Hepatocyte (in vitro differentiated cells): ENCODE results near the gene RASAL3. TPM values are rescaled to one million over a fixed set of nuclear protein-coding genes. Genes with fewer than 3 reads are reported as not detected.

Experiments used
- DNase-seq: peaks from one replicate; pipeline ENCODE4 v3.0.0-alpha.2; 2016; ENCODE audit warnings: low spot score
- H2AFZ ChIP-seq: fragments of 200-600 bp; sonication (generic); 2 replicates; pipeline ENCODE4 v1.6.0; 2016; ENCODE audit warnings: antibody characterized with exemption, mild to moderate bottlenecking
- H3K27ac ChIP-seq: fragments of 200-600 bp; sonication (generic); 2 replicates; pipeline ENCODE4 v1.5.1; 2016; ENCODE audit warnings: mild to moderate bottlenecking
- H3K27me3 ChIP-seq: fragments of 200-600 bp; sonication (generic); 2 replicates; pipeline ENCODE4 v1.6.1; 2016
- H3K36me3 ChIP-seq: fragments of 200-600 bp; sonication (generic); replicated peaks from 2 replicates; pipeline ENCODE4 v1.5.1; 2016; ENCODE audit warnings: low read depth; ENCODE audit not compliant: insufficient read depth
- H3K4me1 ChIP-seq: fragments of 200-600 bp; sonication (generic); 2 replicates; pipeline ENCODE4 v1.5.1; 2016; ENCODE audit warnings: mild to moderate bottlenecking, moderate library complexity; ENCODE audit not compliant: insufficient read depth
- H3K4me2 ChIP-seq: fragments of 200-600 bp; sonication (generic); 2 replicates; pipeline ENCODE4 v1.6.0; 2016
- H3K4me3 ChIP-seq: fragments of 200-600 bp; sonication (generic); 2 replicates; pipeline ENCODE4 v1.5.1; 2016; ENCODE audit warnings: mild to moderate bottlenecking
- H3K79me2 ChIP-seq: fragments of 200-600 bp; sonication (generic); 2 replicates; pipeline ENCODE4 v1.6.0; 2017; ENCODE audit warnings: mild to moderate bottlenecking
- H3K9me2 ChIP-seq: fragments of 200-600 bp; sonication (generic); replicated peaks from 2 replicates; pipeline ENCODE4 v1.6.0; 2017; ENCODE audit warnings: mild to moderate bottlenecking; ENCODE audit not compliant: insufficient read depth
- H3K9me3 ChIP-seq: fragments of 200-600 bp; sonication (generic); 2 replicates; pipeline ENCODE4 v1.5.1; 2016; ENCODE audit warnings: low read depth, mild to moderate bottlenecking
- H4K20me1 ChIP-seq: fragments of 200-600 bp; sonication (generic); 2 replicates; pipeline ENCODE4 v1.6.0; 2016; ENCODE audit warnings: mild to moderate bottlenecking; ENCODE audit not compliant: insufficient read depth, poor library complexity, severe bottlenecking
- EZH2 ChIP-seq: fragments of 200-600 bp; sonication (generic); IDR thresholded peaks from 2 replicates; pipeline ENCODE4 v1.6.1; 2016; ENCODE audit warnings: antibody characterized with exemption, mild to moderate bottlenecking, borderline replicate concordance
- EZH2phosphoT487 ChIP-seq: fragments of 200-600 bp; sonication (generic); IDR thresholded peaks from one replicate; pipeline ENCODE4 v1.6.1; 2018; ENCODE audit warnings: antibody characterized with exemption, mild to moderate bottlenecking, low read depth, moderate library complexity; ENCODE audit not compliant: unreplicated experiment, severe bottlenecking
- WGBS: methylation state at CpG from one replicate; pipeline ENCODE4 v1.1.6; 2016; ENCODE audit warnings: low lambda C conversion rate; ENCODE audit errors: missing lambda C conversion rate; 5-methylcytosine and 5-hydroxymethylcytosine counted together
- polyA plus RNA-seq: library from polyadenylated mRNA; unstranded; fragments of >200 nt; fragmentation: Nextera tagmentation; extraction: Ambion mirVana; gene quantifications from 2 replicates; pipeline ENCODE4 v1.2.1, GENCODE V29; 2016
- total RNA-seq: library from RNA; depleted of rRNA; stranded (reverse); fragments of >200 nt; gene quantifications from 2 replicates; pipeline ENCODE4 v1.2.3, GENCODE V29; 2014
- TF ChIP-seq, protein P1 (sequence below): fragments of 200-600 bp; sonication (generic); IDR thresholded peaks from 2 replicates; pipeline ENCODE4 v1.5.1; 2016; ENCODE audit warnings: antibody characterized with exemption, mild to moderate bottlenecking; ENCODE audit not compliant: poor library complexity

The RASAL3 gene
- total and polyA plus RNA-seq, 2 experiments from 2014 or later, result 0.07 to 0.23 TPM

- no peak overlapping the region for H3K4me2 ChIP-seq
- H3K9me2 ChIP-seq, result no peaks in the 10 kb centered on the region
- TF ChIP-seq EZH2phosphoT487 (no peak), EZH2 (no peak)
- TF ChIP-seq, protein P1, sequence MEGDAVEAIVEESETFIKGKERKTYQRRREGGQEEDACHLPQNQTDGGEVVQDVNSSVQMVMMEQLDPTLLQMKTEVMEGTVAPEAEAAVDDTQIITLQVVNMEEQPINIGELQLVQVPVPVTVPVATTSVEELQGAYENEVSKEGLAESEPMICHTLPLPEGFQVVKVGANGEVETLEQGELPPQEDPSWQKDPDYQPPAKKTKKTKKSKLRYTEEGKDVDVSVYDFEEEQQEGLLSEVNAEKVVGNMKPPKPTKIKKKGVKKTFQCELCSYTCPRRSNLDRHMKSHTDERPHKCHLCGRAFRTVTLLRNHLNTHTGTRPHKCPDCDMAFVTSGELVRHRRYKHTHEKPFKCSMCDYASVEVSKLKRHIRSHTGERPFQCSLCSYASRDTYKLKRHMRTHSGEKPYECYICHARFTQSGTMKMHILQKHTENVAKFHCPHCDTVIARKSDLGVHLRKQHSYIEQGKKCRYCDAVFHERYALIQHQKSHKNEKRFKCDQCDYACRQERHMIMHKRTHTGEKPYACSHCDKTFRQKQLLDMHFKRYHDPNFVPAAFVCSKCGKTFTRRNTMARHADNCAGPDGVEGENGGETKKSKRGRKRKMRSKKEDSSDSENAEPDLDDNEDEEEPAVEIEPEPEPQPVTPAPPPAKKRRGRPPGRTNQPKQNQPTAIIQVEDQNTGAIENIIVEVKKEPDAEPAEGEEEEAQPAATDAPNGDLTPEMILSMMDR, result no peak
- no peaks in the 10 kb centered on the region for H3K9me3 ChIP-seq
- H2AFZ ChIP-seq, result no peak overlapping the region
- 84% methylated on average over 8 of the region's 10 CpGs for whole genome bisulfite sequencing
- H3K36me3 ChIP-seq, result no peaks in the 10 kb centered on the region
- H3K27ac ChIP-seq, result no peak overlapping the region
- no peak overlapping the region for H3K4me3 ChIP-seq
- H4K20me1 ChIP-seq, result no peaks in the 10 kb centered on the region
- peaks cover 10% of the 10 kb centered on the region for H3K79me2 ChIP-seq
- H3K27me3 ChIP-seq, result no peaks in the 10 kb centered on the region
- H3K4me1 ChIP-seq, result peaks cover 9% of the 10 kb centered on the region
- DNase-seq, result no peak
Observed at GRCh38 chr19:15436012-15436825, 28.1 kb downstream of the RASAL3 start.

DNA sequence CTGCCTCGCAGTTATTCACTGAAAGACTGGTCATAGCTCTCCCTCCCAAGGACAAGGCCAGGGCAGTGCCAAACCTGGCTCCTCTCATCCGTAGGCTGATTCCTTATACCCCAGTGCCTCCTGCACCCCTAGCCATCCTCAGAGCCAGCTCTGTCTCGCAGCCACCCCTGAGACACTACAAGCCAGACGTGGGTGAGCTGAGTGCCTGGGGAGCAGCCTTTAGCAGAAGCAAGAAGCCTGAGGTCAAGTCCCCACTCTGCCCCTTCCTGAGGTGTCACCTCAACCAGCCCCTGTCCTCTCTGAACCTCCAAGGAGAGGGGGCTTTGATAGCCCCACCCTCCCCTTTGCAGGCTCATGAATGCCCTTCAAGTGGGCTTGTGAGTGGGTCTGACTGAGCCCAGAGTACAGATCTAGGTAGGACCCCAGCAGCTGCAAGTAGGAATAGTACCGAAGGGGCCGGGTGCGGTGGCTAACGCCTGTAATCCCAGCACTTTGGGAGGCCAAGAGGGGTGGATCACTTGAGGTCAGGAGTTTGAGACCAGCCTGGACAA is 30.8 kb downstream of the RASAL3 start:
- Histone ChIP-seq H3K9me3 (no peaks in the 10 kb centered on the region), H3K4me3 (peak overlapping the region; percentile 70), H3K27me3 (no peaks in the 10 kb centered on the region), H3K9me2 (no peaks in the 10 kb centered on the region), H3K4me1 (peaks cover 15% of the 10 kb centered on the region), H3K36me3 (no peaks in the 10 kb centered on the region), H4K20me1 (no peaks in the 10 kb centered on the region), H3K27ac (peak overlapping the region; percentile 86), H3K79me2 (peaks cover 37% of the 10 kb centered on the region), H2AFZ (peak overlapping the region; percentile 94), H3K4me2 (peak overlapping the region; percentile 87)
- TF ChIP-seq, protein P1, result no peak
- TF ChIP-seq EZH2 (no peak), EZH2phosphoT487 (no peak)
- DNase-seq, result no peak
- 67% methylated on average over 8 of the region's 8 CpGs for WGBS

GRCh38 chr19:15432629-15433518 is 31.5 kb downstream of the RASAL3 start:
- peak overlapping the region; percentile 70 for H3K4me3 ChIP-seq
- peak overlapping the region; percentile 86 for H3K27ac ChIP-seq
- peak overlapping the region; percentile 87 for H3K4me2 ChIP-seq
- H3K27me3 ChIP-seq, result no peaks in the 10 kb centered on the region
- H3K4me1 ChIP-seq, result peaks cover 15% of the 10 kb centered on the region
- no peaks in the 10 kb centered on the region for H3K9me2 ChIP-seq
- no peak for TF ChIP-seq EZH2
- no peak for TF ChIP-seq EZH2phosphoT487
- TF ChIP-seq, protein P1, result no peak
- H3K79me2 ChIP-seq, result peaks cover 44% of the 10 kb centered on the region
- peak overlapping the region; percentile 94 for H2AFZ ChIP-seq
- H3K9me3 ChIP-seq, result no peaks in the 10 kb centered on the region
- WGBS, result 1% methylated on average over 52 of the region's 75 CpGs
- no peaks in the 10 kb centered on the region for H4K20me1 ChIP-seq
- no peaks in the 10 kb centered on the region for H3K36me3 ChIP-seq
- DNase-seq, result peak; percentile 96
